Endothelial cell of umbilical vein (primary cell): ENCODE data around the gene TLE4. TPM values are rescaled to one million over a fixed set of nuclear protein-coding genes. Genes with fewer than 3 reads are reported as not detected.

Experiments
- BruUV-seq: library from RNA; stranded (reverse); fragments of 400-500 nt; replicated peaks from 2 replicates; lab custom pipeline; 2021; lab: Mats Ljungman, UMichigan
- CTCF ChIA-PET: fragments of 300-600, 350-600 bp; sonication (Branson Sonifier 250); formaldehyde crosslinking; loops from one replicate; lab custom pipeline; 2021; ENCODE audit warnings: antibody characterized with exemption, inconsistent platforms; lab: Charles Lee
- POLR2A ChIA-PET: fragments of 300-600, 350-600 bp; sonication (Branson Sonifier 250); formaldehyde crosslinking; loops from one replicate; lab custom pipeline; 2021; ENCODE audit warnings: antibody characterized with exemption, inconsistent platforms; lab: Charles Lee
- DNase-seq: peaks from one replicate; pipeline ENCODE4 v3.0.0-alpha.2; 2011; ENCODE audit warnings: low read depth, low spot score
- FAIRE-seq: peaks from 2 replicates; lab custom pipeline; 2011; peaks lifted over from hg19 to GRCh38; lab: Jason Lieb, UNC
- H2AFZ ChIP-seq: 2 replicates; pipeline ENCODE4 v1.6.0; 2012; ENCODE audit warnings: low read depth, low read length, control low read depth, inconsistent platforms
- H3K27ac ChIP-seq: 2 replicates; pipeline ENCODE4 v1.5.1; 2011; ENCODE audit warnings: low read depth, mild to moderate bottlenecking, control low read depth, low read length, moderate library complexity; ENCODE audit not compliant: insufficient read depth
- H3K27me3 ChIP-seq, 2 experiments: 2 replicates each; pipeline versions ENCODE4 v1.6.0 to v1.6.1; 2011; ENCODE audit warnings: low read length in 2 of 2, mixed read lengths in 1 of 2; ENCODE audit not compliant: control insufficient read depth in 2 of 2, insufficient read depth in 2 of 2
- H3K36me3 ChIP-seq, 2 experiments: 2 replicates in 1 of 2; 3 replicates in 1 of 2; pipeline ENCODE4 v1.5.1; 2011; ENCODE audit warnings: low read length in 2 of 2, mild to moderate bottlenecking in 1 of 2, moderate library complexity in 1 of 2; ENCODE audit not compliant: control insufficient read depth in 2 of 2, insufficient read depth in 2 of 2; ENCODE audit errors: extremely low read depth in 1 of 2
- H3K4me1 ChIP-seq: 3 replicates; pipeline ENCODE4 v1.5.1; 2011; ENCODE audit warnings: mild to moderate bottlenecking, low read length; ENCODE audit not compliant: control insufficient read depth, insufficient read depth; ENCODE audit errors: extremely low read depth
- H3K4me2 ChIP-seq: 2 replicates; pipeline ENCODE4 v1.6.1; 2011; ENCODE audit warnings: low read length, control low read depth, mixed read lengths; ENCODE audit not compliant: insufficient read depth
- H3K4me3 ChIP-seq, 3 experiments: fragments of 200-600 bp in 1 of 3; sonication (generic), shearing (Covaris generic) in 1 of 3; replicated peaks in 1 of 3; 2 replicates each; pipeline ENCODE4 v1.5.1; 2011 to 2016; ENCODE audit warnings: control low read depth in 3 of 3, low read length in 3 of 3, mild to moderate bottlenecking in 2 of 3, inconsistent platforms in 1 of 3, low read depth in 1 of 3, moderate library complexity in 1 of 3; ENCODE audit not compliant: insufficient read depth in 1 of 3
- H3K79me2 ChIP-seq: 2 replicates; pipeline ENCODE4 v1.6.0; 2012; ENCODE audit warnings: low read length, inconsistent platforms; ENCODE audit not compliant: control insufficient read depth, insufficient read depth
- H3K9ac ChIP-seq: replicated peaks from 2 replicates; pipeline ENCODE3; 2011; ENCODE audit warnings: low read length, control low read depth; ENCODE audit not compliant: insufficient read depth; ENCODE audit errors: extremely low read depth
- H3K9me1 ChIP-seq: replicated peaks from 3 replicates; pipeline ENCODE4 v1.6.0; 2011; ENCODE audit warnings: mild to moderate bottlenecking, low read length; ENCODE audit not compliant: control insufficient read depth, insufficient read depth; ENCODE audit errors: extremely low read depth
- H3K9me3 ChIP-seq: replicated peaks from 2 replicates; pipeline ENCODE4 v1.5.1; 2012; ENCODE audit warnings: low read length, inconsistent platforms; ENCODE audit not compliant: control insufficient read depth, insufficient read depth
- H4K20me1 ChIP-seq: replicated peaks from 2 replicates; pipeline ENCODE3; 2011; ENCODE audit warnings: mild to moderate bottlenecking, low read length; ENCODE audit not compliant: control insufficient read depth, insufficient read depth; ENCODE audit errors: extremely low read depth
- CTCF ChIP-seq, 2 donors: IDR thresholded peaks; 1 replicate in 1 of 2; 2 replicates in 1 of 2; pipeline ENCODE4 v1.5.1; 2011; ENCODE audit warnings: low read length in 2 of 2, mild to moderate bottlenecking in 2 of 2, moderate library complexity in 2 of 2, control low read depth in 1 of 2, inconsistent platforms in 1 of 2, low read depth in 1 of 2; ENCODE audit not compliant: insufficient read depth in 1 of 2; ENCODE audit errors: extremely low read depth in 1 of 2
- EZH2 ChIP-seq: IDR thresholded peaks from 2 replicates; pipeline ENCODE4 v1.6.1; 2012; ENCODE audit warnings: borderline replicate concordance, low read depth, mild to moderate bottlenecking, moderate library complexity, low read length, inconsistent platforms; ENCODE audit not compliant: severe bottlenecking
- FOS ChIP-seq: IDR thresholded peaks from 2 replicates; pipeline ENCODE4 v1.6.1; 2011; ENCODE audit warnings: mild to moderate bottlenecking, low read length, moderate library complexity, borderline replicate concordance; ENCODE audit not compliant: insufficient read depth
- GATA2 ChIP-seq: IDR thresholded peaks from 2 replicates; pipeline ENCODE4 v1.7.0; 2011; ENCODE audit warnings: low read depth, mild to moderate bottlenecking, moderate library complexity, mixed read lengths, low read length; ENCODE audit not compliant: insufficient read length, insufficient read depth
- JUN ChIP-seq: IDR thresholded peaks from 2 replicates; pipeline ENCODE4 v1.6.1; 2011; ENCODE audit warnings: borderline replicate concordance, low read depth; ENCODE audit not compliant: insufficient read length, insufficient read depth
- MYC ChIP-seq: IDR thresholded peaks from one replicate; pipeline ENCODE4 v1.6.1; 2011; ENCODE audit warnings: mild to moderate bottlenecking, low read depth, low read length
- POLR2A ChIP-seq: IDR thresholded peaks from 2 replicates; pipeline ENCODE4 v1.6.1; 2012; ENCODE audit warnings: low read depth, mild to moderate bottlenecking, control low read depth, low read length
- POLR2AphosphoS5 ChIP-seq: IDR thresholded peaks from 2 replicates; pipeline ENCODE4 v1.6.1; 2012; ENCODE audit warnings: low read depth, mild to moderate bottlenecking, control low read depth, low read length, moderate library complexity; ENCODE audit not compliant: insufficient read depth
- dilution Hi-C: fragments of 300-500 bp; cut with MboI; formaldehyde crosslinking; loops from one replicate; pipeline ENCODE4 v1.15.0; 2019; ENCODE audit warnings: low sequenced_read_pairs; ENCODE audit not compliant: extremely low pct_ligation_motif_present
- intact Hi-C: fragments of 100-400 bp; cut with micrococcal nuclease; formaldehyde crosslinking; loops from one replicate; pipeline ENCODE4 v1.10.0; 2022
- polyA plus RNA-seq, 4 experiments: library from polyadenylated mRNA; depleted of rRNA in 3 of 4; stranded (reverse) in 3 of 4; unstranded in 1 of 4; fragments of >200 nt; gene quantifications; 2 replicates each; pipeline versions ENCODE4 v1.2.1 to v1.2.3, GENCODE V29; 2011 to 2012; ENCODE audit warnings: missing spikeins in 1 of 4
- total RNA-seq: library from RNA; stranded (reverse); gene quantifications from 2 replicates; pipeline ENCODE4 v1.2.3, GENCODE V29; 2021
- TF ChIP-seq, protein P1 (sequence below): IDR thresholded peaks from 2 replicates; pipeline ENCODE4 v1.6.1; 2011; ENCODE audit not compliant: insufficient read depth, insufficient read length

Gene TLE4
- total and polyA plus RNA-seq, 2 donors (not counting 3 experiments of a cell fraction or from before 2014, with no cell fraction given), result 31.4 to 32.3 TPM

DNA sequence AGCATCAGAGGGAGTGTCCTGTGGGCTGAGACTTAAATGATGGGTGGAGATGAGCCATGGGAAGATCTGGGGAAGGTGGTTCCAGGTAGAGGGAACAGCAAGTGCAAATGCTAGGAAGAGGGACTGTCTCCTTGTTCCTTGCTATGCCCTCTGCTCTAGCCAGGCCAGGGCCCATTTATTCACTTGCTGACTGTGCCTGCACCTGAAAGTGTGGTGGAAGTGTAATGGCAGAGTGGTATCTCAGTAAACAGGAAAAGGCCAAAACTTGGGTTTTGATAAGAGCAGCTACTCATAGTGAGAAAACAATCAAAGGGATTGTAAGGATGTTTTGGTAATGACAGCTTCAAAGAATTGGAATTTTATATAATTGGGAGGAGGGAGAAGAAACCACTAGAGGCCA lies 32.4 kb downstream of the TLE4 start:
- DNase-seq (peak; percentile 38), FAIRE-seq (peak; percentile 49)
- Histone ChIP-seq H3K4me2 (peak overlapping the region; percentile 13), H3K27me3 (no peaks in the 10 kb centered on the region), H4K20me1 (no peaks in the 10 kb centered on the region), H3K27ac (peak overlapping the region; percentile 16), H3K9ac (no peak overlapping the region), H3K9me3 (no peaks in the 10 kb centered on the region), H3K79me2 (no peaks in the 10 kb centered on the region), H3K36me3 (no peaks in the 10 kb centered on the region), H3K4me3 (no peak overlapping the region), H3K4me1 (peaks cover 13% of the 10 kb centered on the region), H2AFZ (no peak overlapping the region), H3K9me1 (no peaks in the 10 kb centered on the region)
- no TSS peak for BruUV-seq
- TF ChIP-seq GATA2, result peak; percentile 77
- TF ChIP-seq, protein P1, sequence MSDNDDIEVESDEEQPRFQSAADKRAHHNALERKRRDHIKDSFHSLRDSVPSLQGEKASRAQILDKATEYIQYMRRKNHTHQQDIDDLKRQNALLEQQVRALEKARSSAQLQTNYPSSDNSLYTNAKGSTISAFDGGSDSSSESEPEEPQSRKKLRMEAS, result no peak
- no peak for TF ChIP-seq MYC
- TF ChIP-seq EZH2, result no peak
- TF ChIP-seq POLR2AphosphoS5, result no peak
- peak; percentile 26 for TF ChIP-seq FOS
- no peak for TF ChIP-seq JUN
- no peak for TF ChIP-seq CTCF (IDR thresholded peaks at IDR 0.05; ENCODE audit: extremely low read depth in 1 of 2, insufficient read depth in 1 of 2, low read depth in 1 of 2, low read length in 2 of 2)
- TF ChIP-seq POLR2A, result no peak
- intact Hi-C loops (loop anchor here (1.0 kb wide), 1 partner anchor 20 kb away; no protein-coding TSS in a partner anchor), dilution Hi-C loops (no loop called here)
- ChIA-PET CTCF (interaction anchor here (0.9 to 1.2 kb wide), 2 partner anchors 12 to 32 kb away, joined by 3 read pairs; no protein-coding TSS in a partner anchor), POLR2A (no interaction called here)
